Measurements from ENCODE around the gene PPM1K. TPM values are rescaled to one million over a fixed set of nuclear protein-coding genes. Genes with fewer than 3 reads are reported as not detected.
A peak's percentile ranks its signal among the peaks of the same experiment; 100 is the strongest.

PPM1K gene
- total RNA-seq, 2 donors from 2014 or later, result 67.1 to 83.9 TPM

DNA sequence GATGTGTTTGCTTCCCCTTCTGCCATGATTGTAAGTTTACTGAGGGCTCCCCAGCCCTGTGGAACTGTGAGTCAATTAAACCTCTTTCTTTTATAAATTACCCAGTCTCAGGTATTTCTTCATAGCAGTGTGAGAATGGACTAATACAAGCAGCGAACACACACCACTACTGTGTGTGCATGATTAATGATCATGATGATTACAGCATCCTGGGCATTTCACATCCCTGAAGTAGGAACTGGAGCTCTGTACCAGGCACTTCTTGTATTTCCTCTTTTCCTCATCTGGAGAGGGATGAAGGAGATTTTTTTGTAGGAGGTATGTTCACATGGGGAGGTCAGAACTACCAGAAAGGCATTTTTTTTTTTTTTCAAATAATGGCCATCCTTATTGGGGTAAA, 60.8 kb downstream of the PPM1K start:
- no peak overlapping the region for H3K4me3 Mint-ChIP-seq
- DNase-seq (ENCODE audit: low spot score) (no peak), ATAC-seq (no peak)
- H3K9me3 Mint-ChIP-seq, result no peaks in the 10 kb centered on the region
- H3K27me3 Mint-ChIP-seq, result peaks cover 0 to 3% of the 10 kb centered on the region in 2 donors
- H3K36me3 Mint-ChIP-seq, result no peaks in the 10 kb centered on the region
- no peak overlapping the region for H3K27ac Mint-ChIP-seq
- peaks cover 3 to 4% of the 10 kb centered on the region in 2 donors for H3K4me1 Mint-ChIP-seq (ENCODE audit: low read depth in 2 of 2)

DNA sequence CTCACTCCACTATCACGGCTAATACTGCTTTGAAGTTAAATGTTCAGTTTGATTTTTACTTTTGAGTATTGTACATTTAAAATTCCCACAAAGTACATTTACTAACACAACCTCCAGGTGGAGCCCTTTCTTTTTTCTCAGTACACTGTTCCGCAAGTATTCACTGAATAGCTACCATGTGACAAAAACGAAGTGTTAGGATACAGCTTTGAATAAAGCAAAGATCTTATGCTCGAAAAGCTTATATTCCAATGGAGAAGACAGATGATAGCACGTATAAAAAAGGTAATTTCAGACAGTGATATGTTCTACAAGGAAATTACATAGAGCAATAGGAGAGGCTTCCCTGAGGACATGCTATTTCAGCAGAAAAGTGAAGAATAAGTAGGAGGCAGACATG, 65.3 kb downstream of the PPM1K start:
- ATAC-seq, result peak; percentile 68 to 71
- no peak overlapping the region for H3K27ac Mint-ChIP-seq
- H3K36me3 Mint-ChIP-seq, result no peaks in the 10 kb centered on the region
- peaks cover 0 to 7% of the 10 kb centered on the region in 2 donors for H3K27me3 Mint-ChIP-seq
- no peak overlapping the region for H3K4me3 Mint-ChIP-seq
- H3K4me1 Mint-ChIP-seq (ENCODE audit: low read depth in 2 of 2), result peaks cover 3 to 4% of the 10 kb centered on the region in 2 donors
- DNase-seq (ENCODE audit: low spot score), result no peak
- no peaks in the 10 kb centered on the region for H3K9me3 Mint-ChIP-seq

DNA sequence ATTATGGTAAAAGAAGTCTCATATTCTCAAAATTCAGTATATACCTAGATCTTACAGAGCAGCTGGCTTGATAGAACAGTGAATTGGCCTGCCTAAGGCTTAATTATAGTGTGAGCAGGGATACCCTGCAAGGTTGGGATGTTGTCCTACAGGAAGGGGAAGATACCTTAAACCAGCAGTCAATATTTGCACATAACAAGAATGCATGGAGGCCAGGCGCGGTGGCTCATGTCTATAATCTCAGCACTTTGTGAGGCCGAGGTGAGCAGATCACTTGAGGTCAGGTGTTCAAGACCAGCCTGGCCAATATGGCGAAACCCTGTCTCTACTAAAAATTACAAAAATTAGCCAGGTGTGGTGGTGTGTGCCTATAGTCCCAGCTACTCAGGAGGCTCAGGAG, 67.2 kb downstream of the PPM1K start:
- Mint-ChIP-seq H3K27me3 (peaks cover 6 to 11% of the 10 kb centered on the region in 2 donors), H3K27ac (no peak overlapping the region), H3K4me3 (no peak overlapping the region), H3K36me3 (no peaks in the 10 kb centered on the region), H3K9me3 (no peaks in the 10 kb centered on the region), H3K4me1 (ENCODE audit: low read depth in 2 of 2) (peaks cover 3 to 4% of the 10 kb centered on the region in 2 donors)
- no peak for DNase-seq (ENCODE audit: low spot score)
- ATAC-seq, result no peak

DNA sequence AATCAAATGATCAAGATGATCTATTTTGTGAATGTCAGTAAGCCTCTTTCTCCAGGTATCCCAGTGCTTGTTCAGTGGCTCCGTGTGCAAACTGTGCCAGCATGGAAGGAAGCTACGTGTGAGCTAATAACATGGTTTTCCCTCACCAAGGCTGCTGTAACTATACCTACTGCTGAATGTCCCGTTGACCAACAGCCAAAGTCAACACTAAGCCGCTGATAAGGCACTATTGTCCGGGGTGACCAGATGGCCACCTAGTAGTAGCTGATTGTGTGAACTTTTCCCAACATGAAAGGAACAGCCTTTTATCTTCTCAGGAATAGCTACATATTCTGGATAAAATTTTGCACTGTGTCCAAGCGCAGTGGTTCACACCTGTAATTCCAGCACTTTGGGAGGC, 68.0 kb downstream of the PPM1K start:
- Mint-ChIP-seq H3K4me3 (no peak overlapping the region), H3K36me3 (no peaks in the 10 kb centered on the region), H3K27me3 (peaks cover 6 to 11% of the 10 kb centered on the region in 2 donors), H3K4me1 (ENCODE audit: low read depth in 2 of 2) (peaks cover 3 to 4% of the 10 kb centered on the region in 2 donors), H3K27ac (no peak overlapping the region), H3K9me3 (no peaks in the 10 kb centered on the region)
- DNase-seq (ENCODE audit: low spot score) (no peak), ATAC-seq (no peak)

DNA sequence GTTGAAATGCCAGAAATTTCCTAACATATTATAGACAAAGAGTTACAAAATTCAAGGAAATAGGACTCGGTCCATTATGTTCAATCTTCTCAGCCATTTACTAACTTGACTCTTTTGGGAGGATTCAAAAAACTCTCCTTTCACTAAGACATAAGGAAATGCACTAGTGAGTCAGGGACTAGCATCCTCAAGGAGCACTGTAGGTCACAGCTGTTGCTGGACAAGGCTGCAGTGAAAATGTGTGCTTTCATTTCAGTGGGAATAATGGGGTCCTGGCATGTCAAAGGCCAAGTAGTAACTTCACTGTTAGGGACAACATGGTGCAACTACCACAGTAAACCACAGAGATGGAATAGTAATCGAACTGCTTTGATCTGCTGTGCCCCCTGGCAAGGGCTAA, 69.0 kb downstream of the PPM1K start:
- Mint-ChIP-seq H3K27ac (no peak overlapping the region), H3K9me3 (no peaks in the 10 kb centered on the region), H3K27me3 (peaks cover 6 to 11% of the 10 kb centered on the region in 2 donors), H3K4me3 (no peak overlapping the region), H3K36me3 (no peaks in the 10 kb centered on the region), H3K4me1 (ENCODE audit: low read depth in 2 of 2) (peaks cover 3 to 4% of the 10 kb centered on the region in 2 donors)
- ATAC-seq (no peak), DNase-seq (ENCODE audit: low spot score) (no peak)

DNA sequence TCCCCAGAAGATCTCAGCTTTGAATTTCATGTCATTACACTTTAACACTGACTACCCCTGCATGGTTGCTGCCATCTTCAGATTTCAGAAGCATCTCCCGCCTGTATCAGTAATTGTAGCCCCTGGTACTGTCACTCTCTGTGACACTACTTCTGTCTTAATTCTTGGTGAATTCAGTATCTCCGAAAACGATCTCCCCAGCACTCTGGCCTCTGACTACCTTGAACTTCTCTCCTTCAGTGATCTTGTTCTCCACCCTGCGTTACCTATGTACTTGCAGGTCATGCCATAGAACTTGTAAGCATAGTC, 72.2 kb downstream of the PPM1K start:
- Mint-ChIP-seq H3K4me3 (no peak overlapping the region), H3K4me1 (ENCODE audit: low read depth in 2 of 2) (no peaks in the 10 kb centered on the region), H3K36me3 (no peaks in the 10 kb centered on the region), H3K27ac (no peak overlapping the region), H3K9me3 (no peaks in the 10 kb centered on the region), H3K27me3 (peaks cover 6% of the 10 kb centered on the region in 2 donors)
- ATAC-seq (no peak), DNase-seq (ENCODE audit: low spot score) (no peak)

DNA sequence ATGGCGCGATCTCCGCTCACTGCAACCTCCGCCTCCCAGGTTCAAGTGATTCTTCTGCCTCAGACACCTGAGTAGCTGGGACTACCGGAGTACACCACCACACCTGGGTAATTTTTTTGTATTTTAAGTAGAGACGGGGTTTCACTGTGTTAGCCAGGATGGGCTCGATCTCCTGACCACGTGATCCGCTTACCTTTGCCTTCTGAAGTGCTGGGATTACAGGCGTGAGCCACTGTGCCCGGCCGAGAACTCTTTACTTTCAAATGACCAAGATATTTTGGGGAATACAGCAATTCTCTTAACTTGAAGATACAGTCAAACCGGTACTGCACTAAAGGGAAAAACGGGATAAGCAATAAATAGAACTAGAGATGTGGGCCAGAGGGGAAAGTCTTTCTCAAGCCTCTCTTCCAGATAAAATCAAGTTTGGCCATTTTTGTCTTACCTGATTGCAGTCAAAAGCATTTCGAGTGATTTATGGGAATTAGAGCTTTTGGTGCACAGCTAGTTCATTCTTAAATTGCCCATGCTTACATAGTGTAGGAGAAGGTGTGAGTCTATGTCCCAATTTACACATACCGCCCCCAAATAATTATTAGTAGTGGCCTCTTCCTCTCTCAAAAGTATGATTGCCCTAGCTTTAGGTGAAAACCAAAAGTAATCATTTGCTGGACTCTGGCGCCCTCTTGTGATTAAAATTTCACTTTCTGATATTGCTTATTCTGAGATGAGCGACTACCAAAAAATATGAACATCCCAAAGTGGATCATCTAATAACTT, 72.7 kb downstream of the PPM1K start:
- Mint-ChIP-seq H3K36me3 (no peaks in the 10 kb centered on the region), H3K27me3 (peaks cover 6 to 9% of the 10 kb centered on the region in 2 donors), H3K9me3 (no peaks in the 10 kb centered on the region), H3K27ac (no peak overlapping the region), H3K4me1 (ENCODE audit: low read depth in 2 of 2) (no peaks in the 10 kb centered on the region), H3K4me3 (no peak overlapping the region)
- ATAC-seq (no peak), DNase-seq (ENCODE audit: low spot score) (no peak)

DNA sequence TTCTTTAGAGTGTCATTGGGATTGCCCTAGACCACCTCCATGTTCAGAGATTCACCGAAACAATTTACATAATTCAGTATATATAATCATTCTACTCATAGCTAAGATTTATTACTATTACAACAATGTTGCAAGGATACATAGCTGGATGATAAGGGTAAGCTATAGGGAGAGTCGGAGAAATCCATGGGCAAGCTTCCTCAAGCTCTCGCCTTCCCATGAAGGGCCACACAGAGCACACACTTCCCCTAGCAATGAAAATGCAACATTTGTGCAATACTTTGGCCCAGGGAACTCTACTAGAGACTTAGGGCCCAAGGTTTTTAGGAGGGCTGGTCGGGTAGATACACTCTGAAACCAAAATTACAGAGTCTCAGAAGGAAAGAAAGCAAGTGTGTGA, 76.2 kb downstream of the PPM1K start:
- Mint-ChIP-seq H3K9me3 (no peaks in the 10 kb centered on the region), H3K4me3 (no peak overlapping the region), H3K4me1 (ENCODE audit: low read depth in 2 of 2) (no peaks in the 10 kb centered on the region), H3K27me3 (peaks cover under 1 to 10% of the 10 kb centered on the region in 2 donors), H3K36me3 (no peaks in the 10 kb centered on the region), H3K27ac (no peak overlapping the region)
- DNase-seq (ENCODE audit: low spot score) (no peak), ATAC-seq (no peak)

Other genes with a start within 250 kb of the PPM1K start
- gene ABCG2, start 125.9 kb downstream of the PPM1K start, total RNA-seq, result under 1 TPM; 0.48 to 0.50 TPM
- gene HERC6, start 94.3 kb upstream of the PPM1K start, total RNA-seq, result 10 to 100 TPM in 1 of 2 donors, 1 to 10 TPM in 1; 8.0 to 10.9 TPM
- 1 to 10 TPM; 5.8 to 6.4 TPM for gene HERC5, start 172.6 kb upstream of the PPM1K start, total RNA-seq
- gene PYURF, start 239.2 kb upstream of the PPM1K start, total RNA-seq, result 10 to 100 TPM; 31.3 to 46.3 TPM